PC-3 (cell line): ENCODE data around the gene ERP44. TPM values are rescaled to one million over a fixed set of nuclear protein-coding genes. Genes with fewer than 3 reads are reported as not detected.

ENCODE experiments used
- ATAC-seq: fragments of 200-7000 bp; cut with Tn5 transposase; 2 replicates; pipeline ENCODE4 v1.9.1; 2020; ENCODE audit warnings: mild to moderate bottlenecking, moderate library complexity
- BruUV-seq: library from RNA; stranded (reverse); fragments of 400-500 nt; replicated peaks from 2 replicates; lab custom pipeline; 2021; lab: Mats Ljungman, UMichigan
- CTCF ChIA-PET: fragments of 300-600 bp; sonication (Branson Sonifier 250); formaldehyde crosslinking; loops from one replicate; lab custom pipeline; 2022; ENCODE audit warnings: antibody characterized with exemption; lab: Charles Lee
- POLR2A ChIA-PET: fragments of 300-600 bp; sonication (Branson Sonifier 250); formaldehyde crosslinking; loops from one replicate; lab custom pipeline; 2022; ENCODE audit warnings: antibody characterized with exemption; ENCODE audit not compliant: unreplicated experiment; lab: Charles Lee
- DNase-seq: peaks from one replicate; pipeline ENCODE4 v3.0.0-alpha.2; 2015
- H2AFZ ChIP-seq: fragments of 300-600 bp; sonication (generic); 2 replicates; pipeline ENCODE4 v1.6.0; 2016; ENCODE audit warnings: antibody characterized with exemption, low read length
- H3F3A ChIP-seq: fragments of 300-600 bp; sonication (generic); one replicate; pipeline ENCODE4 v1.6.0; 2017; ENCODE audit warnings: antibody characterized with exemption, low read length, control low read depth, mild to moderate bottlenecking; ENCODE audit not compliant: unreplicated experiment
- H3K27ac ChIP-seq: fragments of 300-600 bp; sonication (generic); 2 replicates; pipeline ENCODE4 v1.5.1; 2016; ENCODE audit warnings: mild to moderate bottlenecking, low read length
- H3K27me3 ChIP-seq: fragments of 300-600 bp; sonication (generic); 2 replicates; pipeline ENCODE4 v1.6.1; 2016; ENCODE audit warnings: low read length, mixed read lengths
- H3K36me3 ChIP-seq: fragments of 300-600 bp; sonication (generic); 2 replicates; pipeline ENCODE4 v1.6.1; 2016; ENCODE audit warnings: low read depth, mixed run types, low read length, mixed read lengths
- H3K4me1 ChIP-seq: fragments of 300-600 bp; sonication (generic); 2 replicates; pipeline ENCODE4 v1.5.1; 2016; ENCODE audit warnings: low read length; ENCODE audit not compliant: insufficient read depth
- H3K4me2 ChIP-seq: fragments of 300-600 bp; sonication (generic); 2 replicates; pipeline ENCODE4 v1.6.0; 2016; ENCODE audit warnings: low read length
- H3K4me3 ChIP-seq: fragments of 300-600 bp; sonication (generic); 2 replicates; pipeline ENCODE4 v1.5.1; 2016; ENCODE audit warnings: mild to moderate bottlenecking, low read length, mixed read lengths
- H3K79me2 ChIP-seq: fragments of 300-600 bp; sonication (generic); 2 replicates; pipeline ENCODE4 v1.6.1; 2017; ENCODE audit warnings: low read length, mixed read lengths
- H3K9ac ChIP-seq: fragments of 300-600 bp; sonication (generic); 2 replicates; pipeline ENCODE4 v1.6.0; 2016; ENCODE audit warnings: mild to moderate bottlenecking, low read length
- H3K9me2 ChIP-seq: fragments of 300-600 bp; sonication (generic); replicated peaks from 2 replicates; pipeline ENCODE4 v1.6.1; 2016; ENCODE audit warnings: mixed run types, low read length, mixed read lengths
- H3K9me3 ChIP-seq: fragments of 300-600 bp; sonication (generic); 2 replicates; pipeline ENCODE4 v1.6.1; 2016; ENCODE audit warnings: low read length, mixed read lengths
- H4K20me1 ChIP-seq: fragments of 300-600 bp; sonication (generic); 2 replicates; pipeline ENCODE4 v1.6.1; 2016; ENCODE audit warnings: low read length, mixed read lengths
- EZH2 ChIP-seq: fragments of 300-600 bp; sonication (generic); IDR thresholded peaks from one replicate; pipeline ENCODE4 v1.6.1; 2017; ENCODE audit warnings: antibody characterized with exemption, mild to moderate bottlenecking, low read length; ENCODE audit not compliant: unreplicated experiment
- EZH2phosphoT487 ChIP-seq: fragments of 300-600 bp; sonication (generic); IDR thresholded peaks from 2 replicates; pipeline ENCODE4 v1.6.1; 2018; ENCODE audit warnings: mild to moderate bottlenecking, antibody characterized with exemption, low read length, borderline replicate concordance
- intact Hi-C: fragments of 100-400 bp; cut with micrococcal nuclease; formaldehyde crosslinking; loops from 2 replicates; pipeline ENCODE4 v1.9.0; 2023
- total RNA-seq: library from RNA; depleted of rRNA; stranded (reverse); fragments of >200 nt; gene quantifications from 2 replicates; pipeline ENCODE4 v1.2.3, GENCODE V29; 2014
- TF ChIP-seq, protein P1 (sequence below): fragments of 300-600 bp; sonication (generic); conservative IDR thresholded peaks from 2 replicates; pipeline ENCODE4 v1.5.1; 2017; ENCODE audit warnings: antibody characterized with exemption, low read depth, mild to moderate bottlenecking, low read length

Gene ERP44
- total RNA-seq, 1 experiment from 2014 or later = 7.7 TPM

DNA sequence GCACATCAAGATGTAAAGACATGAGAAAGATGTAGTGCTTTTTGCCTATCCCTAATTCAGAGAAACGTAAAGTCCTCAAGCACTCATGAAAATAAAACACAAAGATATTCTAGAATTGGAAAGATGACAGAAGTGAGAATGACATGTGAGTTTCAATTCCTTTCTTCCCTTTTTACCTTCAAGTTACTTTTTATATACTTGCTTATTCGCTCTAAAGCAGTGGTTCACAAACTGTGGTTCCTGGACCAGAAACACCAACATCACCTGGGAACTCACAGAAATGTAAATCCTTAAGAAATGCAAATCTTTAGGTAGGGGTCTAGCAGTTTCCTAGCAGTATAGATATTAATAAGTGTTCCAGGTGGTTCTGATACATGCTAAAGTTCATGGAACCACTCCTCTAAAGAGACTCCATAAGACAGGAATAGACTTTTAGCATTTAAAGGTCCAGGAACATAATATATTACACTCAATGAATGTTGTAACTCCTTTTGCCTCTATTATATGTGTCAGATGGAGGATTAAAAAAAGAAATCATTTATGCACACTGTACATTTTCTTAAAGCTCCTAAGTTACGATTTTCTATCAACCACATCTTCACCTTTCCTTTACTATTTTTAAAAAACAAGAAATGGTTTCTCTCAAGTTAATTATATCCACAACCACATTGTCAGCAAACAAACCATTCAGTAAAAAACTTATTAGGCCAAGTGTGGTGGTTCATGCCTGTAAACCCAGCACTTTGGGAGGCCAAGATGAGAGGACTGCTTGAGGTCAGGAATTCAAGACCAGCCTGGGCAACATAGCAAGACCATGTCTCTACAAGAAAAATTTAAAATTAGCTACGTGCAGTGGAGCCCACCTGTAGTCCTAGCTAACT, 39.9 kb downstream of the ERP44 start:
- no peak overlapping the region for H3K27ac ChIP-seq
- no peaks in the 10 kb centered on the region for H3F3A ChIP-seq
- ATAC-seq (no peak), DNase-seq (no peak)
- intact Hi-C loops = no loop called here
- no peaks in the 10 kb centered on the region for H4K20me1 ChIP-seq
- no peaks in the 10 kb centered on the region for H3K9me3 ChIP-seq
- peaks cover 7% of the 10 kb centered on the region for H3K4me1 ChIP-seq
- peaks cover 9% of the 10 kb centered on the region for H3K79me2 ChIP-seq
- H3K9ac ChIP-seq = no peak overlapping the region
- H3K36me3 ChIP-seq = no peaks in the 10 kb centered on the region
- BruUV-seq = no TSS peak
- CTCF ChIA-PET = no interaction called here
- H3K4me2 ChIP-seq = no peak overlapping the region
- no peaks in the 10 kb centered on the region for H3K9me2 ChIP-seq
- no peak overlapping the region for H2AFZ ChIP-seq
- no peak overlapping the region for H3K4me3 ChIP-seq
- TF ChIP-seq, protein P1, sequence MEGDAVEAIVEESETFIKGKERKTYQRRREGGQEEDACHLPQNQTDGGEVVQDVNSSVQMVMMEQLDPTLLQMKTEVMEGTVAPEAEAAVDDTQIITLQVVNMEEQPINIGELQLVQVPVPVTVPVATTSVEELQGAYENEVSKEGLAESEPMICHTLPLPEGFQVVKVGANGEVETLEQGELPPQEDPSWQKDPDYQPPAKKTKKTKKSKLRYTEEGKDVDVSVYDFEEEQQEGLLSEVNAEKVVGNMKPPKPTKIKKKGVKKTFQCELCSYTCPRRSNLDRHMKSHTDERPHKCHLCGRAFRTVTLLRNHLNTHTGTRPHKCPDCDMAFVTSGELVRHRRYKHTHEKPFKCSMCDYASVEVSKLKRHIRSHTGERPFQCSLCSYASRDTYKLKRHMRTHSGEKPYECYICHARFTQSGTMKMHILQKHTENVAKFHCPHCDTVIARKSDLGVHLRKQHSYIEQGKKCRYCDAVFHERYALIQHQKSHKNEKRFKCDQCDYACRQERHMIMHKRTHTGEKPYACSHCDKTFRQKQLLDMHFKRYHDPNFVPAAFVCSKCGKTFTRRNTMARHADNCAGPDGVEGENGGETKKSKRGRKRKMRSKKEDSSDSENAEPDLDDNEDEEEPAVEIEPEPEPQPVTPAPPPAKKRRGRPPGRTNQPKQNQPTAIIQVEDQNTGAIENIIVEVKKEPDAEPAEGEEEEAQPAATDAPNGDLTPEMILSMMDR = no peak
- TF ChIP-seq EZH2phosphoT487 (no peak), EZH2 (no peak)
- no peaks in the 10 kb centered on the region for H3K27me3 ChIP-seq
- POLR2A ChIA-PET = no interaction called here

DNA sequence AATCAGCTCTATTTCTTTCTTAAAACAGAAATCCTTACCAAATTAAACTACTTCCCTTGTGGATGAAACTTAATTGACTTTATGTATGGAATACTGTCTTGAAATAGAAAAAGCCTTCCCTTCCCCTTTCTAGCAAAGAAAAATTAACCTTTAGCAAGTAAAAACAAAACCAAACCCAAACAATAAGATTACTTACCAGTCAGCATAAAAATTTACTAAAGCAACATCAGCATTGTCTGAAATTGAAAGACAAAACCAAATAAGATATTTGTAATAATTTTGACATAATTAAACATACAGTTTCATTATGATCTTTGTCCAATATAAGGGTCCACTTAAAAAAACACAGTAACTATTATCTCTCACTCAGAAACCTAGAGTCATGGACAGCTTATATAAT, 41.2 kb downstream of the ERP44 start:
- ChIA-PET CTCF (no interaction called here), POLR2A (no interaction called here)
- Histone ChIP-seq H2AFZ (no peak overlapping the region), H3K9ac (no peak overlapping the region), H3F3A (no peaks in the 10 kb centered on the region), H4K20me1 (no peaks in the 10 kb centered on the region), H3K4me1 (no peaks in the 10 kb centered on the region), H3K27ac (no peak overlapping the region), H3K4me2 (no peak overlapping the region), H3K4me3 (no peak overlapping the region), H3K27me3 (no peaks in the 10 kb centered on the region), H3K36me3 (no peaks in the 10 kb centered on the region), H3K9me3 (no peaks in the 10 kb centered on the region), H3K9me2 (no peaks in the 10 kb centered on the region), H3K79me2 (no peaks in the 10 kb centered on the region)
- no peak for ATAC-seq
- no TSS peak for BruUV-seq
- DNase-seq = no peak
- TF ChIP-seq, protein P1 = no peak
- TF ChIP-seq EZH2phosphoT487 = no peak
- TF ChIP-seq EZH2 = no peak
- intact Hi-C loops = no loop called here

DNA sequence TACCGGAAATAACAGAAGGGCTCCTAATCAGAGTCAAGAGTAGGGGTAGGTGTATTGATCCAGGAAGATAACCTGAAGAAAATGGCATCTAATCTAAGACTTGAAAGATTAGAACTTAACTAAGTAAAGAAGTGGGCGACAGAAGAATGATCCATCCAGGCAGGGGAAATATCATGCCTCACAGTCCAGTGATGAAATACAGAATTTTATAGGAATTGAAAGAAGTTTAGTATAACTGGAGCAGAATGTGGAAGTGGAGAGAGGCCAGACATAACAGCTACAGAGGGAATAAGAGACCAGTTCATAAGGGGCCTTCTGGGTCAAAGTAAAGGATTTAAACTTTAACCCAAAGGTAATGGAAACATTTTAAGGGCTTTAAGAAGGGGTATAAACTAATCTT, 42.2 kb downstream of the ERP44 start:
- Histone ChIP-seq H2AFZ (no peak overlapping the region), H3K27ac (no peak overlapping the region), H3F3A (no peaks in the 10 kb centered on the region), H3K4me3 (no peak overlapping the region), H3K27me3 (no peaks in the 10 kb centered on the region), H3K9me3 (no peaks in the 10 kb centered on the region), H3K36me3 (no peaks in the 10 kb centered on the region), H3K9ac (no peak overlapping the region), H3K79me2 (no peaks in the 10 kb centered on the region), H3K4me2 (no peak overlapping the region), H4K20me1 (no peaks in the 10 kb centered on the region), H3K4me1 (no peaks in the 10 kb centered on the region), H3K9me2 (no peaks in the 10 kb centered on the region)
- no peak for DNase-seq
- CTCF ChIA-PET = no interaction called here
- no TSS peak for BruUV-seq
- intact Hi-C loops = no loop called here
- no peak for ATAC-seq
- POLR2A ChIA-PET = no interaction called here
- TF ChIP-seq EZH2 = no peak
- TF ChIP-seq, protein P1 = no peak
- TF ChIP-seq EZH2phosphoT487 = no peak
